Liver (tissue), 9 donors: ENCODE data around the gene EIPR1. TPM values are rescaled to one million over a fixed set of nuclear protein-coding genes. Genes with fewer than 3 reads are reported as not detected.

Experiments
- DNase-seq: peaks from one replicate; pipeline ENCODE4 v3.0.0-alpha.2; 2017; ENCODE audit warnings: low spot score
- H3K27ac ChIP-seq, 2 donors: one replicate each; pipeline ENCODE4 v1.7.0; 2013; ENCODE audit warnings: inconsistent platforms in 2 of 2, low read length in 2 of 2, control low read depth in 1 of 2, low read depth in 1 of 2, mild to moderate bottlenecking in 1 of 2
- H3K27me3 ChIP-seq, 4 donors: one replicate each; pipeline versions ENCODE4 v1.6.1 to v1.7.0; 2013; ENCODE audit warnings: low read length in 3 of 4, inconsistent platforms in 1 of 4, mild to moderate bottlenecking in 1 of 4, moderate library complexity in 1 of 4; ENCODE audit not compliant: control insufficient read depth in 4 of 4, insufficient read depth in 4 of 4
- H3K36me3 ChIP-seq, 4 donors: one replicate each; pipeline versions ENCODE4 v1.6.1 to v1.7.0; 2013; ENCODE audit warnings: low read length in 3 of 4, mild to moderate bottlenecking in 3 of 4, low read depth in 1 of 4, moderate library complexity in 1 of 4; ENCODE audit not compliant: control insufficient read depth in 4 of 4, insufficient read depth in 3 of 4
- H3K4me1 ChIP-seq, 4 donors: one replicate each; pipeline versions ENCODE4 v1.6.1 to v1.7.0; 2013; ENCODE audit warnings: low read length in 3 of 4, mild to moderate bottlenecking in 3 of 4, moderate library complexity in 1 of 4; ENCODE audit not compliant: control insufficient read depth in 4 of 4, insufficient read depth in 4 of 4
- H3K4me3 ChIP-seq, 3 donors: one replicate each; pipeline versions ENCODE4 v1.6.1 to v1.7.0; 2013; ENCODE audit warnings: low read length in 3 of 3, control low read depth in 1 of 3, low read depth in 1 of 3, mild to moderate bottlenecking in 1 of 3
- H3K9ac ChIP-seq, 2 donors: one replicate each; pipeline ENCODE4 v1.7.0; 2013; ENCODE audit warnings: low read length in 2 of 2, mild to moderate bottlenecking in 2 of 2, moderate library complexity in 2 of 2, control low read depth in 1 of 2, low read depth in 1 of 2
- H3K9me3 ChIP-seq, 4 donors: one replicate each; pipeline versions ENCODE4 v1.6.1 to v1.7.0; 2013; ENCODE audit warnings: low read length in 3 of 4; ENCODE audit not compliant: control insufficient read depth in 4 of 4
- EGR1 ChIP-seq, 2 donors: IDR thresholded peaks; 2 replicates each; pipeline ENCODE4 v1.6.1; 2016 to 2018; ENCODE audit warnings: antibody characterized with exemption in 2 of 2, low read depth in 2 of 2
- FOXA1 ChIP-seq: IDR thresholded peaks from 2 replicates; pipeline ENCODE4 v1.6.1; 2016; ENCODE audit warnings: antibody characterized with exemption
- FOXA2 ChIP-seq: IDR thresholded peaks from 2 replicates; pipeline ENCODE4 v1.6.1; 2016; ENCODE audit warnings: antibody characterized with exemption
- GABPA ChIP-seq, 2 donors: IDR thresholded peaks in 1 of 2; conservative IDR thresholded peaks in 1 of 2; 2 replicates each; pipeline ENCODE4 v1.6.1; 2016; ENCODE audit warnings: antibody characterized with exemption in 2 of 2, mild to moderate bottlenecking in 1 of 2, moderate library complexity in 1 of 2
- HNF4A ChIP-seq, 2 donors: conservative IDR thresholded peaks; 2 replicates each; pipeline ENCODE4 v1.6.1; 2016; ENCODE audit warnings: antibody characterized with exemption in 2 of 2, mild to moderate bottlenecking in 2 of 2
- HNF4G ChIP-seq: IDR thresholded peaks from 2 replicates; pipeline ENCODE4 v1.6.1; 2016; ENCODE audit warnings: antibody characterized with exemption
- JUND ChIP-seq, 2 donors: IDR thresholded peaks; 2 replicates each; pipeline ENCODE4 v1.6.1; 2016; ENCODE audit warnings: antibody characterized with exemption in 2 of 2
- NR2F2 ChIP-seq: IDR thresholded peaks from 2 replicates; pipeline ENCODE4 v1.6.1; 2016; ENCODE audit warnings: antibody characterized with exemption
- RAD21 ChIP-seq, 2 donors: IDR thresholded peaks; 2 replicates each; pipeline ENCODE4 v1.6.1; 2016; ENCODE audit warnings: antibody characterized with exemption in 2 of 2, mild to moderate bottlenecking in 2 of 2
- RXRA ChIP-seq, 2 donors: IDR thresholded peaks; 2 replicates each; pipeline ENCODE4 v1.6.1; 2017 to 2018; ENCODE audit warnings: antibody characterized with exemption in 2 of 2, mild to moderate bottlenecking in 1 of 2
- SP1 ChIP-seq: IDR thresholded peaks from 2 replicates; pipeline ENCODE4 v1.6.1; 2018; ENCODE audit warnings: antibody characterized with exemption, mild to moderate bottlenecking
- TAF1 ChIP-seq: conservative IDR thresholded peaks from 2 replicates; pipeline ENCODE4 v1.6.1; 2016; ENCODE audit warnings: antibody characterized with exemption, mild to moderate bottlenecking
- YY1 ChIP-seq: IDR thresholded peaks from 2 replicates; pipeline ENCODE4 v1.6.1; 2016; ENCODE audit warnings: antibody characterized with exemption, mild to moderate bottlenecking
- WGBS: extraction: QIAGEN DNeasy Blood & Tissue Kit; methylation state at CpG from one replicate; pipeline ENCODE4 v1.1.7; 2013; 5-methylcytosine and 5-hydroxymethylcytosine counted together
- polyA plus RNA-seq, 2 donors: library from polyadenylated mRNA; stranded (reverse) in 1 of 2; unstranded in 1 of 2; fragments of 200-250 nt in 1 of 2; fragments of >200 nt in 1 of 2; fragmentation: Nextera tagmentation in 1 of 2; extraction: Ambion mirVana in 1 of 2; gene quantifications; one replicate each; pipeline versions ENCODE4 v1.2.1 to v1.2.3, GENCODE V29; 2013 to 2015
- total RNA-seq, 2 donors: library from RNA; depleted of rRNA; stranded (reverse); fragments of >200 nt; gene quantifications; one replicate each; pipeline ENCODE4 v1.2.3, GENCODE V29; 2014
- TF ChIP-seq, protein P1 (sequence below): IDR thresholded peaks from 2 replicates; pipeline ENCODE4 v1.6.1; 2016; ENCODE audit warnings: antibody characterized with exemption
- TF ChIP-seq, protein P2 (sequence below): IDR thresholded peaks from 2 replicates; pipeline ENCODE4 v1.6.1; 2016; ENCODE audit warnings: antibody characterized with exemption, mild to moderate bottlenecking
- TF ChIP-seq, protein P3 (sequence below): IDR thresholded peaks from 2 replicates; pipeline ENCODE4 v1.6.1; 2016; ENCODE audit warnings: antibody characterized with exemption
- TF ChIP-seq, protein P4 (sequence below): IDR thresholded peaks from 2 replicates; pipeline ENCODE4 v1.6.1; 2016; ENCODE audit warnings: antibody characterized with exemption
- TF ChIP-seq, protein P5 (sequence below): fragments of 150-350 bp; IDR thresholded peaks from 2 replicates; pipeline ENCODE4 v1.5.1; 2017; ENCODE audit warnings: improper control_type of control experiment, low read depth, low read length; ENCODE audit not compliant: missing input control
- donor health status: healthy.
- donor health status: healthy.
- donor health status: healthy.
- donor health status: healthy.
- donor health status: healthy.

EIPR1 gene
- total and polyA plus RNA-seq, 4 donors, result 7.6 to 12.1 (median 11.4) TPM

DNA sequence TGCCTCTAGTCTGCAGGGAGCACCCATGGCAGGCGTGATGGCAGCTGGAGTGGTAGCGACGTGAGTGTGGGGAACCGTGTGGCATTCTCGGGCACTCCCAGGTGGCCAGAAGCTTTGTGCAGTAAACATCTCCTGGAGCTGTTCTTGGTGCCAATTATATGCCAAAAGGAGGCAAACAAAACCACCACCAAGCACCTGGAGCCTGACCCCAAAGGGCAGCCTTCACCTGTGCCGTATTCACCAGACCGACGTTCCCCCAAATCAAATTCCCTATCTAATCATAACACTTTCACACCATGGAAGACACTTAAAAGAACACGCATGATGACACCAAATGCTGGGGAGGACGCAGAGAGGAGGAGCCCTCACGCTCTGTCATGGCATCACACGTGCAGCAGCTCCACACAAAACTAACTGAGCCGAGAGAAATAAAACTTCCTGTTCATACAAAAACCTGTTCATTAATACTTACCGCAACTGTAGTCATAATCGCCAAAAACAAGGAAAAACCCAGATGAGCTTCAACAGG lies 123.6 kb downstream of the EIPR1 start:
- 97% methylated on average over 15 of the region's 15 CpGs for WGBS
- H3K4me3 ChIP-seq, result no peak overlapping the region
- H3K9ac ChIP-seq, result no peak overlapping the region
- H3K9me3 ChIP-seq, result peaks cover 0 to 9% (median 2%) of the 10 kb centered on the region in 4 donors
- H3K27ac ChIP-seq, result no peak overlapping the region
- no peak for DNase-seq
- no peaks in the 10 kb centered on the region for H3K4me1 ChIP-seq
- no peaks in the 10 kb centered on the region for H3K27me3 ChIP-seq
- TF ChIP-seq NR2F2, result no peak
- no peak for TF ChIP-seq RXRA (IDR thresholded peaks at IDR 0.05)
- TF ChIP-seq EGR1 (IDR thresholded peaks at IDR 0.05; ENCODE audit: low read depth in 2 of 2), result no peak
- no peak for TF ChIP-seq SP1
- TF ChIP-seq, protein P1, sequence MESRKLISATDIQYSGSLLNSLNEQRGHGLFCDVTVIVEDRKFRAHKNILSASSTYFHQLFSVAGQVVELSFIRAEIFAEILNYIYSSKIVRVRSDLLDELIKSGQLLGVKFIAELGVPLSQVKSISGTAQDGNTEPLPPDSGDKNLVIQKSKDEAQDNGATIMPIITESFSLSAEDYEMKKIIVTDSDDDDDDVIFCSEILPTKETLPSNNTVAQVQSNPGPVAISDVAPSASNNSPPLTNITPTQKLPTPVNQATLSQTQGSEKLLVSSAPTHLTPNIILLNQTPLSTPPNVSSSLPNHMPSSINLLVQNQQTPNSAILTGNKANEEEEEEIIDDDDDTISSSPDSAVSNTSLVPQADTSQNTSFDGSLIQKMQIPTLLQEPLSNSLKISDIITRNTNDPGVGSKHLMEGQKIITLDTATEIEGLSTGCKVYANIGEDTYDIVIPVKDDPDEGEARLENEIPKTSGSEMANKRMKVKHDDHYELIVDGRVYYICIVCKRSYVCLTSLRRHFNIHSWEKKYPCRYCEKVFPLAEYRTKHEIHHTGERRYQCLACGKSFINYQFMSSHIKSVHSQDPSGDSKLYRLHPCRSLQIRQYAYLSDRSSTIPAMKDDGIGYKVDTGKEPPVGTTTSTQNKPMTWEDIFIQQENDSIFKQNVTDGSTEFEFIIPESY, result no peak
- no peak for TF ChIP-seq TAF1
- no peak for TF ChIP-seq JUND (IDR thresholded peaks at IDR 0.05)
- TF ChIP-seq, protein P2, sequence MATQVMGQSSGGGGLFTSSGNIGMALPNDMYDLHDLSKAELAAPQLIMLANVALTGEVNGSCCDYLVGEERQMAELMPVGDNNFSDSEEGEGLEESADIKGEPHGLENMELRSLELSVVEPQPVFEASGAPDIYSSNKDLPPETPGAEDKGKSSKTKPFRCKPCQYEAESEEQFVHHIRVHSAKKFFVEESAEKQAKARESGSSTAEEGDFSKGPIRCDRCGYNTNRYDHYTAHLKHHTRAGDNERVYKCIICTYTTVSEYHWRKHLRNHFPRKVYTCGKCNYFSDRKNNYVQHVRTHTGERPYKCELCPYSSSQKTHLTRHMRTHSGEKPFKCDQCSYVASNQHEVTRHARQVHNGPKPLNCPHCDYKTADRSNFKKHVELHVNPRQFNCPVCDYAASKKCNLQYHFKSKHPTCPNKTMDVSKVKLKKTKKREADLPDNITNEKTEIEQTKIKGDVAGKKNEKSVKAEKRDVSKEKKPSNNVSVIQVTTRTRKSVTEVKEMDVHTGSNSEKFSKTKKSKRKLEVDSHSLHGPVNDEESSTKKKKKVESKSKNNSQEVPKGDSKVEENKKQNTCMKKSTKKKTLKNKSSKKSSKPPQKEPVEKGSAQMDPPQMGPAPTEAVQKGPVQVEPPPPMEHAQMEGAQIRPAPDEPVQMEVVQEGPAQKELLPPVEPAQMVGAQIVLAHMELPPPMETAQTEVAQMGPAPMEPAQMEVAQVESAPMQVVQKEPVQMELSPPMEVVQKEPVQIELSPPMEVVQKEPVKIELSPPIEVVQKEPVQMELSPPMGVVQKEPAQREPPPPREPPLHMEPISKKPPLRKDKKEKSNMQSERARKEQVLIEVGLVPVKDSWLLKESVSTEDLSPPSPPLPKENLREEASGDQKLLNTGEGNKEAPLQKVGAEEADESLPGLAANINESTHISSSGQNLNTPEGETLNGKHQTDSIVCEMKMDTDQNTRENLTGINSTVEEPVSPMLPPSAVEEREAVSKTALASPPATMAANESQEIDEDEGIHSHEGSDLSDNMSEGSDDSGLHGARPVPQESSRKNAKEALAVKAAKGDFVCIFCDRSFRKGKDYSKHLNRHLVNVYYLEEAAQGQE, result no peak
- TF ChIP-seq, protein P3, sequence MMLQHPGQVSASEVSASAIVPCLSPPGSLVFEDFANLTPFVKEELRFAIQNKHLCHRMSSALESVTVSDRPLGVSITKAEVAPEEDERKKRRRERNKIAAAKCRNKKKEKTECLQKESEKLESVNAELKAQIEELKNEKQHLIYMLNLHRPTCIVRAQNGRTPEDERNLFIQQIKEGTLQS, result no peak
- no peak for TF ChIP-seq HNF4A (conservative IDR thresholded peaks at IDR 0.05)
- no peak for TF ChIP-seq FOXA2
- TF ChIP-seq, protein P4, sequence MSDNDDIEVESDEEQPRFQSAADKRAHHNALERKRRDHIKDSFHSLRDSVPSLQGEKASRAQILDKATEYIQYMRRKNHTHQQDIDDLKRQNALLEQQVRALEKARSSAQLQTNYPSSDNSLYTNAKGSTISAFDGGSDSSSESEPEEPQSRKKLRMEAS, result no peak
- no peak for TF ChIP-seq GABPA (IDR thresholded peaks at IDR 0.05 in 1 of 2, conservative IDR thresholded peaks at IDR 0.05 in 1 of 2)
- no peak for TF ChIP-seq YY1
- TF ChIP-seq, protein P5, sequence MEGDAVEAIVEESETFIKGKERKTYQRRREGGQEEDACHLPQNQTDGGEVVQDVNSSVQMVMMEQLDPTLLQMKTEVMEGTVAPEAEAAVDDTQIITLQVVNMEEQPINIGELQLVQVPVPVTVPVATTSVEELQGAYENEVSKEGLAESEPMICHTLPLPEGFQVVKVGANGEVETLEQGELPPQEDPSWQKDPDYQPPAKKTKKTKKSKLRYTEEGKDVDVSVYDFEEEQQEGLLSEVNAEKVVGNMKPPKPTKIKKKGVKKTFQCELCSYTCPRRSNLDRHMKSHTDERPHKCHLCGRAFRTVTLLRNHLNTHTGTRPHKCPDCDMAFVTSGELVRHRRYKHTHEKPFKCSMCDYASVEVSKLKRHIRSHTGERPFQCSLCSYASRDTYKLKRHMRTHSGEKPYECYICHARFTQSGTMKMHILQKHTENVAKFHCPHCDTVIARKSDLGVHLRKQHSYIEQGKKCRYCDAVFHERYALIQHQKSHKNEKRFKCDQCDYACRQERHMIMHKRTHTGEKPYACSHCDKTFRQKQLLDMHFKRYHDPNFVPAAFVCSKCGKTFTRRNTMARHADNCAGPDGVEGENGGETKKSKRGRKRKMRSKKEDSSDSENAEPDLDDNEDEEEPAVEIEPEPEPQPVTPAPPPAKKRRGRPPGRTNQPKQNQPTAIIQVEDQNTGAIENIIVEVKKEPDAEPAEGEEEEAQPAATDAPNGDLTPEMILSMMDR, result no peak
- no peak for TF ChIP-seq FOXA1
- no peak for TF ChIP-seq RAD21 (IDR thresholded peaks at IDR 0.05)
- no peak for TF ChIP-seq HNF4G
- H3K36me3 ChIP-seq, result peaks cover 2 to 12% (median 4%) of the 10 kb centered on the region in 4 donors
